Lower leg skin (tissue), 4 donors: ENCODE results near the gene EHD4. TPM values are rescaled to one million over a fixed set of nuclear protein-coding genes. Genes with fewer than 3 reads are reported as not detected.

Experiments
- DNase-seq, 2 donors: peaks; one replicate each; pipeline ENCODE4 v3.0.0-alpha.2; 2019; ENCODE audit warnings: low spot score in 2 of 2
- H3K4me3 ChIP-seq: fragments of 200-600 bp; sonication (generic); 2 replicates; pipeline ENCODE4 v1.5.1; 2017; ENCODE audit warnings: mild to moderate bottlenecking, low read depth; ENCODE audit not compliant: poor library complexity, severe bottlenecking
- POLR2A ChIP-seq, 2 donors: fragments of 450-650 bp; IDR thresholded peaks; one replicate each; pipeline ENCODE4 v1.6.1; 2016 to 2017; ENCODE audit warnings: antibody characterized with exemption in 2 of 2, mild to moderate bottlenecking in 1 of 2, moderate library complexity in 1 of 2
- WGBS, 2 donors: methylation state at CpG; one replicate each; pipeline ENCODE4 v1.1.5; 2018; 5-methylcytosine and 5-hydroxymethylcytosine counted together
- intact Hi-C: fragments of 100-400 bp; cut with DNase I; formaldehyde crosslinking; loops from one replicate; pipeline ENCODE4 v1.15.0; 2023; ENCODE audit warnings: low total_unique reads
- total RNA-seq, 4 donors: library from RNA; depleted of rRNA; stranded (reverse); fragments of >200 nt; gene quantifications; one replicate each; pipeline ENCODE4 v1.1.0, GENCODE V29; 2016
- TF ChIP-seq, protein P1 (sequence below), 3 donors: fragments of 450-650 bp; IDR thresholded peaks; one replicate each; pipeline ENCODE4 v1.5.1; 2016; ENCODE audit warnings: antibody characterized with exemption in 3 of 3, mild to moderate bottlenecking in 3 of 3, moderate library complexity in 2 of 3

Gene EHD4
- total RNA-seq, 4 donors from 2014 or later = 19.6 to 27.3 (median 23.3) TPM

DNA sequence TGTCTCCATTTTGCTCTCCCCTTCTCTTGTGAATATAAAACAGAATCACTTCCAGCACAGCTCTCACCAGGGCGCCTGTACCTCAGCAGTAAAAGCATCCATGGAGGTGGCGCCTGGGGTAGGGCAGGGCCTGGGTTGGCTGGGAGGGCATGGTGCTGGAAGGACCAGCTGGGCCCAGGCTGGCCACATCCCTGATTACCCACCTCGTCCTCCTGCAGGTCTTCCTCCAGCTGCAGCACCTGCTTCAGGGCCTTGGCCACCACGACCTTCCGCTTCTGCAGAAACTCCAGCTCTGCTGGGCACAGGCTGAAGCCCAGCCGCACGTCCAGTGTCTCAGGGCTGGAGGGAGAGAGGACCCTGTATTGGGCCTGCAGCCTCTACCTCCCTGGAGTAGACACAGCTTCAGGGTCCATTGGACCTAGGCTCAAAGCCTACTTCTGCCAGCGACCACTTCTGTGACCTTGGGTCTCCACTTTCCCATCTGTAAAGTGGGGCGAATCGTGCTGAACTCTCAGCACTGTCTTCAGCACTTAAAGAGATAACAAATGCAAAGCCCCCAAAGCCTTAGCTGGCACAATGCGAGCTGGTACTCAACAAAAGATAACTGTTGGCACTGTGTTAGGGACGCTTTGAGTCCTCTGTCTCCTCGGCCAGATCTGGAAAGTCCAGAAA, 24.7 kb upstream of the EHD4 start:
- 89 to 93% methylated on average over 13 of the region's 13 CpGs for WGBS, 2 donors
- H3K4me3 ChIP-seq = no peak overlapping the region
- no peak for TF ChIP-seq POLR2A (IDR thresholded peaks at IDR 0.05)
- TF ChIP-seq, protein P1, sequence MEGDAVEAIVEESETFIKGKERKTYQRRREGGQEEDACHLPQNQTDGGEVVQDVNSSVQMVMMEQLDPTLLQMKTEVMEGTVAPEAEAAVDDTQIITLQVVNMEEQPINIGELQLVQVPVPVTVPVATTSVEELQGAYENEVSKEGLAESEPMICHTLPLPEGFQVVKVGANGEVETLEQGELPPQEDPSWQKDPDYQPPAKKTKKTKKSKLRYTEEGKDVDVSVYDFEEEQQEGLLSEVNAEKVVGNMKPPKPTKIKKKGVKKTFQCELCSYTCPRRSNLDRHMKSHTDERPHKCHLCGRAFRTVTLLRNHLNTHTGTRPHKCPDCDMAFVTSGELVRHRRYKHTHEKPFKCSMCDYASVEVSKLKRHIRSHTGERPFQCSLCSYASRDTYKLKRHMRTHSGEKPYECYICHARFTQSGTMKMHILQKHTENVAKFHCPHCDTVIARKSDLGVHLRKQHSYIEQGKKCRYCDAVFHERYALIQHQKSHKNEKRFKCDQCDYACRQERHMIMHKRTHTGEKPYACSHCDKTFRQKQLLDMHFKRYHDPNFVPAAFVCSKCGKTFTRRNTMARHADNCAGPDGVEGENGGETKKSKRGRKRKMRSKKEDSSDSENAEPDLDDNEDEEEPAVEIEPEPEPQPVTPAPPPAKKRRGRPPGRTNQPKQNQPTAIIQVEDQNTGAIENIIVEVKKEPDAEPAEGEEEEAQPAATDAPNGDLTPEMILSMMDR (IDR thresholded peaks at IDR 0.05) = no peak
- intact Hi-C loops = no loop called here
- no peak for DNase-seq

DNA sequence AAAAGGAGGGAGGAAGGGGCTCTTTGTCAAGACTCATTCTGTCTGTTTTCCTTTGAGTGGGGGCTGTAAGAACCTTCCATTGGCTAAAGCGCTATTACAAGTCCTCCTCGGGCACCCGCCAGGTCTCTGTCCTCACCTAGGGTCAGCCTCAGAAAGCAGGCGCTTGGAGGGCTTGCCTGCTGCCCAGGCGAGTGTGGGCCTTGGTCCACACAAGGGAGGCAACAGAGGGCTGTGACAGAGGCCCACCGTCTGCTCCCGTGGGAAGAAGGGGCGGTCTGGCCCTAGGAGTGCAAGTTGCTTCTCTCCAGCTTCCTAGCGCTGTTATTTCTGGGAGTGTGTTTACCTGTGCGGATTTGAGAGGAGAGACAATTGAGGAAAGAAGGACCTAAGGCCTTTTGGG, 24.0 kb upstream of the EHD4 start:
- no peak for DNase-seq
- 90 to 93% methylated on average over 10 of the region's 10 CpGs for WGBS, 2 donors
- no peak overlapping the region for H3K4me3 ChIP-seq
- intact Hi-C loops = no loop called here
- TF ChIP-seq, protein P1 (IDR thresholded peaks at IDR 0.05) = no peak
- no peak for TF ChIP-seq POLR2A (IDR thresholded peaks at IDR 0.05)

DNA sequence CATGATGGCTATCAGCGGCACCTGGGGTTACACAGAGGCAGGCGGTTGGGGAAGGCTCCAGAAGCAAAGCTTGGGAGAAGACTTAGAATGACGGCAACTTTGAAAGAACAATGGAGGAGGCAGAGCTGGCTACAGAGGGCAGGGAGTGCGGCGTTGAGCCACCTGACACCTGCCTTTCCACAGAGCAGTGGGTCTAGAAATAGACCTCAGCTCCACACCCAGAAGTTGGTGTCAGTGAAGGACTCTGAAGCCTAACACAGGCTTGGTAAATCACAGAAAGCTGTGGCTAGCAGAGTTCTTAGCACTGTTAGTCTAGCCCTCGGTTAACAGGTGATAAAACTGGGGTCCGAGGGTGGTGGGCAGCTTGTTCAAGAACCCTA, 23.1 kb upstream of the EHD4 start:
- DNase-seq = no peak
- no peak overlapping the region for H3K4me3 ChIP-seq
- intact Hi-C loops = no loop called here
- no peak for TF ChIP-seq POLR2A (IDR thresholded peaks at IDR 0.05)
- TF ChIP-seq, protein P1 (IDR thresholded peaks at IDR 0.05) = no peak
- 92 to 98% methylated on average over 7 of the region's 7 CpGs for WGBS, 2 donors

DNA sequence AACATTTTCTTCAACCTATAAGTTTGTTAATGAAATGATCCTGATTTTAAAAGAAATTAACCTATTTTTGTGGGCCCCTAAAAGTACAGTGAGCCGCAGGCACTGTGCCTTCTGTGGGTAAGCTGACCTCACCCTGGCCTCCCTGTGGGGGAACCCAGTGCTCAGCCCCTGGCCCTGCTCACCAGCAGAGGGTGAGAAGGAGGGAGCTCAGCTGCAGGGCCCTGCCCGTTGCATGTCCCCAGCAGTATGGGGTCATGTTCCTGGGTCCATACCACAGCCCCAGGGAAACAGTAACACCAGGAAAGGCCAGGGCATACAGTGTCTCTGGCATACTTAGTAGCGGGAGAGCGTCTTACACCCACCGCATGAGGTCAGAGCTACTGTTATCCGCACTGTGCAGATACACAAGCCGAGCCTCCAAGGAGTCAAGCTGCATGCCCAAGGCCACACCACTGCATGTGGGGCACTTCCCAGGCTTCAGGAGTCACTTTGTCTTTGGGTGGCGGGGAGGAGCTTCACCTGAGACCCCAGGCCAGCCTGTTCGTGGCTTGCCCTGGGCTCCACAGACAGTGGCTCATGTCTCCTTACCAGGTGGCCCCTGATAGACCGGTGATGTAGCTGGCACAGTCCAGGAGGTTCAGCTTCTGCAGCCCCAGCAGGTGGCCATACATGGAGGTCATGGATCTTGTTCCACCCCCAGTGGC, 22.6 kb upstream of the EHD4 start:
- TF ChIP-seq POLR2A (IDR thresholded peaks at IDR 0.05) = no peak
- TF ChIP-seq, protein P1 (IDR thresholded peaks at IDR 0.05) = no peak
- 82 to 85% methylated on average over 8 to 10 of the region's 10 CpGs for WGBS, 2 donors
- H3K4me3 ChIP-seq = no peak overlapping the region
- intact Hi-C loops = no loop called here
- no peak for DNase-seq

DNA sequence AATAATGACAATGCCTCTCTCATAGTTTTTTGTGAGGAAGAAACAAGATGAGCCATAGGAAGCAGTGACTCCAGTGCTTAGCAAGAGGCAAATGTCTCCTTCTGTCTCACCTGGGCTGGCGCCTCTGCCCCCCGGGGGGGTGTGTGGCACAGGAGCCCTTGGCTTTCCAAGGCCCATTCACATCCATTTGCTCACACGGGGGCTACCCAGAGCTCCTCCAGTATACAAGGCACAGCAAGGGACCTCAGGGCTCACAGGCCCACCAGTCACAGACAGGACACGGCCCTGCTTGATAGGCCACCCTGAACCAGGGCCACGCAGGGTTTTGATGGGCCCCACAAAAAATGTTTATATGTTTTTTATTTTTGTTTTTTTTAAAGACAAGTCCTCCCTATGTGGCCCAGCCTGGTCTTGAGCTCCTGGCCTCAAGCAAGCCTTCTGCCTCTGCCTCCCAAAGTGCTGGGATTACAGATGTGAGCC, 21.9 kb upstream of the EHD4 start:
- intact Hi-C loops = no loop called here
- TF ChIP-seq, protein P1 (IDR thresholded peaks at IDR 0.05) = no peak
- no peak for TF ChIP-seq POLR2A (IDR thresholded peaks at IDR 0.05)
- WGBS, 2 donors = 79% methylated on average over 5 of the region's 5 CpGs
- H3K4me3 ChIP-seq = no peak overlapping the region
- no peak for DNase-seq
